Measurements from ENCODE around the gene SMNDC1.
A peak's percentile ranks its signal among the peaks of the same experiment; 100 is the strongest.
"Not testable (repeated sequence)": the region's sequence is repeated elsewhere in the genome, so short reads cannot be mapped to it uniquely, and the experiment has no call there.

SMNDC1 gene

GRCh38 chr10:110304780-110305421 lies at the start of gene SMNDC1:
Gene SMNDC1, minus strand, starts transcription at chr10:110304920. Its CDS starts 1,333 bp downstream, at chr10:110303587.
- DNase-seq (ENCODE audit: low read depth in 2 of 2), result peak; percentile 94 to 95

- peak; percentile 51 to 62 for DNase-seq (ENCODE audit: low read depth in 2 of 2)
Measured at GRCh38 chr10:110354322-110354766, 49.6 kb upstream of the SMNDC1 start.

GRCh38 chr10:110353244-110354119 lies 48.8 kb upstream of the SMNDC1 start:
- DNase-seq (ENCODE audit: low read depth in 2 of 2), result no peak

- DNase-seq (ENCODE audit: low read depth in 2 of 2), result no peak
Measured at GRCh38 chr10:110352930-110353243, 48.2 kb upstream of the SMNDC1 start.

- DNase-seq (ENCODE audit: low read depth in 2 of 2), result no peak
Measured at GRCh38 chr10:110350812-110351211, 46.1 kb upstream of the SMNDC1 start.

GRCh38 chr10:110349831-110350230 lies 45.1 kb upstream of the SMNDC1 start:
- DNase-seq (ENCODE audit: low read depth in 2 of 2), result no peak

- DNase-seq (ENCODE audit: low read depth in 2 of 2), result no peak
Measured at GRCh38 chr10:110349386-110349785, 44.7 kb upstream of the SMNDC1 start.

GRCh38 chr10:110348336-110348735 lies 43.6 kb upstream of the SMNDC1 start:
- no peak for DNase-seq (ENCODE audit: low read depth in 2 of 2)

GRCh38 chr10:110346914-110347313 lies 42.2 kb upstream of the SMNDC1 start:
- DNase-seq (ENCODE audit: low read depth in 2 of 2), result no peak

- DNase-seq (ENCODE audit: low read depth in 2 of 2), result no peak
Measured at GRCh38 chr10:110345286-110345685, 40.6 kb upstream of the SMNDC1 start.

GRCh38 chr10:110344622-110345021 lies 39.9 kb upstream of the SMNDC1 start:
- DNase-seq (ENCODE audit: low read depth in 2 of 2), result no peak

GRCh38 chr10:110343947-110344346 lies 39.2 kb upstream of the SMNDC1 start:
- DNase-seq (ENCODE audit: low read depth in 2 of 2), result no peak

GRCh38 chr10:110340816-110341215 lies 36.1 kb upstream of the SMNDC1 start:
- DNase-seq (ENCODE audit: low read depth in 2 of 2), result no peak

- DNase-seq (ENCODE audit: low read depth in 2 of 2), result no peak
Measured at GRCh38 chr10:110340122-110340521, 35.4 kb upstream of the SMNDC1 start.

GRCh38 chr10:110337906-110338305 lies 33.2 kb upstream of the SMNDC1 start:
- DNase-seq (ENCODE audit: low read depth in 2 of 2), result no peak

GRCh38 chr10:110337401-110337800 lies 32.7 kb upstream of the SMNDC1 start:
- DNase-seq (ENCODE audit: low read depth in 2 of 2), result no peak

- no peak for DNase-seq (ENCODE audit: low read depth in 2 of 2)
Measured at GRCh38 chr10:110336111-110336721, 31.5 kb upstream of the SMNDC1 start.

GRCh38 chr10:110335314-110336064 lies 30.8 kb upstream of the SMNDC1 start:
- no peak for DNase-seq (ENCODE audit: low read depth in 2 of 2)

- DNase-seq (ENCODE audit: low read depth in 2 of 2), result no peak
Measured at GRCh38 chr10:110334061-110334656, 29.4 kb upstream of the SMNDC1 start.

GRCh38 chr10:110331226-110331795 lies 26.6 kb upstream of the SMNDC1 start:
- not testable (repeated sequence) for DNase-seq (ENCODE audit: low read depth in 2 of 2)

GRCh38 chr10:110330675-110331074 lies 26.0 kb upstream of the SMNDC1 start:
- no peak for DNase-seq (ENCODE audit: low read depth in 2 of 2)

Measured in stimulated activated CD8-positive, alpha-beta memory T cell treated with anti-CD3 and anti-CD28 coated beads, Interleukin-2, amount 100 ng/mL, for 1 hour (primary cell).